NCI-H2196 (cell line): Measurements from ENCODE around the gene HABP2.

Source experiments
- DNase-seq: peaks from one replicate; lab custom pipeline; 2025; ENCODE audit not compliant: unreplicated experiment; lab: John Stamatoyannopoulos, UW

HABP2 gene

GRCh38 chr10:113627836-113628235, 75.0 kb downstream of the HABP2 start:
- DNase-seq, result no peak

DNA sequence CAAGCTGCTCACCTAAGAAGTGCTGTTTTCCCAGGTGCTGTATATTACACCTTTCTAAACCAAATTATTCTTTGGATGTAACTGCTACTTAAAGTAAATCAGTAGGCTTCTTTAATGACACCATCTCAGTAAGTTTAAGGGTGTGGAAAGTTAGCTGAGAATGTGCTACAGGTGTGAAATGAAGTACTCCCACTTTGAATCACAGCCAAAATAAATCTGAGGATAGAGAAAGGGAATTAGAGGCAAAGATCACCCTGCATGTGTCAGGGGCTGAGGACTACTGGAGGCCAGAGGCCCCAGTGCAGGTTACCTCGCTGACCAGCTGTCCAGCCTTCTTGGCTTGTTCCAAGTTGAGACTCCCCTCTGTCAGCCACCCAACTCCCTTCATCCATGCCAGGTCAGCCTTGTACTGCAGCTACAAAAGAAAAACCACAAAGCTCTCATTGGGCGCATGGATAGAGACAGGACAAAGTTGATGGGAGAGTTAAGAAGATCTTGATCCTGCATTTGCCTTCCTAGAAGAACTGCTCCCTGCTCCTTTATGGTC, 75.8 kb downstream of the HABP2 start:
- DNase-seq, result no peak

DNA sequence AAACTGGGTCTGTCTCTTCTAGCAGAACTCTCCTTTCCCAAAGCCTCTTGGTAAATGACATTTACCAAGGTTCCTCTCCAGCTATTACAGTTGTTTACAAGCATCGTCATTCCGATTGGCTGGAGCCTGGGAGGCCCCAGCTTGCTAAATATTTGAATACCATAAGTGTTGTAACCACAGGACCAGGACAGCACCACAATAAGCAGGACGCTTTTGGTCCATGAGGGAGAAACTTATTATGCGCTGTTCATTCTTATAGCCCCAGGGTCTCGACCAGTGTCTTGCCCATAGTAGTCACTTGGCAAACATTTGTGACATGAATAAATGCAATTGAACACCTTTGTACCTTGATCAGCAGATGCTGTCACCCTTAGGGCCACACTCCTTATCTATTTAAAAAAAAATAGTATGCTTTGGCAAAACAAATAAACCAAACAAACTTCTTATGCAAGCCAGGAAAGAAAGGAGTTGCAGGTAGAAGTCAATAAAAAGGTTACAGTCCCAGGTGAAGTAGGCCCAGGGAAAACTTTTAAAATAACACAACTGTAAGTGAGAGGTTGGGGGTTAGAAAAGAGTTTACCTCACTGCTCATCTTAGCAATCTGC, 78.2 kb downstream of the HABP2 start:
- no peak for DNase-seq

DNA sequence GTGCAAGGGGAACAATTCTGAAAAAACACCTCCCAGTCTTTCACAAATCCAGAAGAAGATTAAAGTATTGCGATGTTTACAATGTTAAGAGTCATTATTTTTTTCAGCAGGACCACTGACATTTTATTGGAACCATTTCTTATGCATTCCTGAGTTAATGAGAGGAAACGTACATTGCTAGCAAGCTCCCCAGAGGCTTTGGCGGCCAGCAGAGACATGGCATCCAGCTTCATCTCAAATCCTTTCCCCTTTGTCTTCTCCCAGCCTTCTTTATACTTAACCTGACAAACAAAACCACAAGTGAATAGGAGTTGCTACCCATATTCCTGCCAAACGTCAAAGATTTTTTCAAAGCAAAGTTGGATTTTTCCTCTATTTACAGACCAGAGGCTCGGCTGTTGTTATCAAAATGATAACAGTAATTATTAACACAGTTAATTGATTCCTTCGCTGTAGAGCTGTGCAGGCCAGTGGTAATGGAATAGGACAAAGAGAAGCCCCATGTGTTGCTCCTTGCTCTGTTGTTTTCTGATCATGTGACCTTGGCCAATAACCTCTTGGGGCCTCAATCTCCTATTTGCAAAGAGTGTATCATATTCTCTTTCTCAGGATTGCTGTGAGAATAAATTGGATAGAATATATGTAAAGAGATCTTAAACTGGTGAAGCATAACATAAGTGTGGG, 79.0 kb downstream of the HABP2 start:
- no peak for DNase-seq
